ENCODE measurements around the gene ID3.
A peak's percentile ranks its signal among the peaks of the same experiment; 100 is the strongest.

ID3 gene

DNA sequence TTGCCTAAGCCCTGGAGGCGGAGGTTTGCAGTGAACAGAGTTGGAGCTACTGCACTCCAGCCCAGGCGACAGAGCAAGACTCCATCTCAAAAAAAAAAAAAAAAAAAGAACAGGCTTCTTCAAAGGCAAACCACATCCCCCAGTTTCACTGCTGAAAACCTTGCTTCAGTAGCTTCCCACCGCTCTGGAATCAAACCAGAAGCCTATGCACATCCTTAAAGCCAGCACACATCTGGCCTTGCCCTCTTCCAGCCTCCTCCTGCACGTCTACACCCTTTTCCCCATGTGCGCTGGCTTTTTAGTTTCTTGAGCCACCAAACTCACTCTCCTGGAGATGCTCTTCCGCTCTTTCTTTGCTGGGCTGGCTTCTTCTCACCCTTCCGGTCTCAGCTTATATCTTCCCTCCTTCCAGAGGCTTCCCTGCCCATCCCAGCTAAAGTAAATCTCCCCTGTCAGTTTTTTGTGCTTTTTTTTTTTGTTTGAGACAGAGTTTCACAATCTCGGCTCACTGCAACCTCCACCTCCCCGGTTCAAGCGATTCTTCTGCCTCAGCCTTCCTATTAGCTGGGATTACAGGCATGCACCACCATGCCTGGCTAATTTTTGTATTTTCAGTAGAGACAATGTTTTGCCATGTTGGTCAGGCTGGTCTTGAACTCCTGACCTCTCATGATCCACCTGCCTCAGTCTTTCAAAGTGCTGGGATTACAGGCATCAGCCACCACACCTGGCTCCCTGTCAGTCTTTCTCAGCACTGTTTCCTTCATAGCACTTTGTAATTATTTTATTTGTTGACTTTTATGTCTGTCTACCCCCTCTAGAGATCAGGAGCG, 42.0 kb upstream of the ID3 start:
- TF ChIP-seq, protein P1, sequence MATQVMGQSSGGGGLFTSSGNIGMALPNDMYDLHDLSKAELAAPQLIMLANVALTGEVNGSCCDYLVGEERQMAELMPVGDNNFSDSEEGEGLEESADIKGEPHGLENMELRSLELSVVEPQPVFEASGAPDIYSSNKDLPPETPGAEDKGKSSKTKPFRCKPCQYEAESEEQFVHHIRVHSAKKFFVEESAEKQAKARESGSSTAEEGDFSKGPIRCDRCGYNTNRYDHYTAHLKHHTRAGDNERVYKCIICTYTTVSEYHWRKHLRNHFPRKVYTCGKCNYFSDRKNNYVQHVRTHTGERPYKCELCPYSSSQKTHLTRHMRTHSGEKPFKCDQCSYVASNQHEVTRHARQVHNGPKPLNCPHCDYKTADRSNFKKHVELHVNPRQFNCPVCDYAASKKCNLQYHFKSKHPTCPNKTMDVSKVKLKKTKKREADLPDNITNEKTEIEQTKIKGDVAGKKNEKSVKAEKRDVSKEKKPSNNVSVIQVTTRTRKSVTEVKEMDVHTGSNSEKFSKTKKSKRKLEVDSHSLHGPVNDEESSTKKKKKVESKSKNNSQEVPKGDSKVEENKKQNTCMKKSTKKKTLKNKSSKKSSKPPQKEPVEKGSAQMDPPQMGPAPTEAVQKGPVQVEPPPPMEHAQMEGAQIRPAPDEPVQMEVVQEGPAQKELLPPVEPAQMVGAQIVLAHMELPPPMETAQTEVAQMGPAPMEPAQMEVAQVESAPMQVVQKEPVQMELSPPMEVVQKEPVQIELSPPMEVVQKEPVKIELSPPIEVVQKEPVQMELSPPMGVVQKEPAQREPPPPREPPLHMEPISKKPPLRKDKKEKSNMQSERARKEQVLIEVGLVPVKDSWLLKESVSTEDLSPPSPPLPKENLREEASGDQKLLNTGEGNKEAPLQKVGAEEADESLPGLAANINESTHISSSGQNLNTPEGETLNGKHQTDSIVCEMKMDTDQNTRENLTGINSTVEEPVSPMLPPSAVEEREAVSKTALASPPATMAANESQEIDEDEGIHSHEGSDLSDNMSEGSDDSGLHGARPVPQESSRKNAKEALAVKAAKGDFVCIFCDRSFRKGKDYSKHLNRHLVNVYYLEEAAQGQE (IDR thresholded peaks at IDR 0.05; ENCODE audit: insufficient replicate concordance, low read depth) = no peak
- TF ChIP-seq GABPA (IDR thresholded peaks at IDR 0.05; ENCODE audit: low read depth) (no peak), POLR2AphosphoS5 (IDR thresholded peaks at IDR 0.05; ENCODE audit: low read depth) (no peak), SPI1 (IDR thresholded peaks at IDR 0.05; ENCODE audit: borderline replicate concordance, low read depth) (no peak)
- TF ChIP-seq, protein P2, sequence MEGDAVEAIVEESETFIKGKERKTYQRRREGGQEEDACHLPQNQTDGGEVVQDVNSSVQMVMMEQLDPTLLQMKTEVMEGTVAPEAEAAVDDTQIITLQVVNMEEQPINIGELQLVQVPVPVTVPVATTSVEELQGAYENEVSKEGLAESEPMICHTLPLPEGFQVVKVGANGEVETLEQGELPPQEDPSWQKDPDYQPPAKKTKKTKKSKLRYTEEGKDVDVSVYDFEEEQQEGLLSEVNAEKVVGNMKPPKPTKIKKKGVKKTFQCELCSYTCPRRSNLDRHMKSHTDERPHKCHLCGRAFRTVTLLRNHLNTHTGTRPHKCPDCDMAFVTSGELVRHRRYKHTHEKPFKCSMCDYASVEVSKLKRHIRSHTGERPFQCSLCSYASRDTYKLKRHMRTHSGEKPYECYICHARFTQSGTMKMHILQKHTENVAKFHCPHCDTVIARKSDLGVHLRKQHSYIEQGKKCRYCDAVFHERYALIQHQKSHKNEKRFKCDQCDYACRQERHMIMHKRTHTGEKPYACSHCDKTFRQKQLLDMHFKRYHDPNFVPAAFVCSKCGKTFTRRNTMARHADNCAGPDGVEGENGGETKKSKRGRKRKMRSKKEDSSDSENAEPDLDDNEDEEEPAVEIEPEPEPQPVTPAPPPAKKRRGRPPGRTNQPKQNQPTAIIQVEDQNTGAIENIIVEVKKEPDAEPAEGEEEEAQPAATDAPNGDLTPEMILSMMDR (IDR thresholded peaks at IDR 0.05; ENCODE audit: insufficient read depth, low read length) = no peak
- no peak for DNase-seq (ENCODE audit: low read depth in 1 of 2, low spot score in 1 of 2)
- no peak overlapping the region for H3K4me3 ChIP-seq (replicated peaks; ENCODE audit: insufficient read depth, low read length)
- peaks cover 2% of the 10 kb centered on the region for H3K27me3 ChIP-seq (ENCODE audit: insufficient read depth, poor library complexity, severe bottlenecking)
- no peak overlapping the region for H3K27ac ChIP-seq (replicated peaks)

DNA sequence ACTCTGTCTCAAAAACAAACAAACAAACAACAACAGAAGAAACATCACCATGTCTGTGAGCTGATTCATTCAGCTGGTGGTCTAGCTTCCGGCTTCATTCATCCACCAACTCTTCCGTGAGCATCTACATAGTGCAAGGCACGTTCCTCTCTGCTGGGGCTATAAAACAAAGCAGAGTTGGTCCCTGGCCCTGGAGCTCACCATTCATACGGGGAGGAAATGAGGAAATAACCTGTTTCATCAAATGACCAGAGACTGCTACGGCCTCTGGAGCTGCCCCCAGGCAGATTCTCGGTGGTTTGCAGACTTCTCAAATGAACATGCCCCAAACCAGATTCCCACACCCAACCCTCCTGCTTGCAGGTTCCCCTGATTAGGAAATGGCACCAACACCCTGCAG, 41.0 kb upstream of the ID3 start:
- peak in 1 of 2 experiments; percentile 4 for DNase-seq (ENCODE audit: low read depth in 1 of 2, low spot score in 1 of 2)
- peaks cover 2% of the 10 kb centered on the region for H3K27me3 ChIP-seq (ENCODE audit: insufficient read depth, poor library complexity, severe bottlenecking)
- TF ChIP-seq SPI1 (IDR thresholded peaks at IDR 0.05; ENCODE audit: borderline replicate concordance, low read depth) (no peak), GABPA (IDR thresholded peaks at IDR 0.05; ENCODE audit: low read depth) (no peak), POLR2AphosphoS5 (IDR thresholded peaks at IDR 0.05; ENCODE audit: low read depth) (no peak)
- TF ChIP-seq, protein P1 (IDR thresholded peaks at IDR 0.05; ENCODE audit: insufficient replicate concordance, low read depth) = no peak
- TF ChIP-seq, protein P2 (IDR thresholded peaks at IDR 0.05; ENCODE audit: insufficient read depth, low read length) = no peak
- H3K4me3 ChIP-seq (replicated peaks; ENCODE audit: insufficient read depth, low read length) = no peak overlapping the region
- no peak overlapping the region for H3K27ac ChIP-seq (replicated peaks)

DNA sequence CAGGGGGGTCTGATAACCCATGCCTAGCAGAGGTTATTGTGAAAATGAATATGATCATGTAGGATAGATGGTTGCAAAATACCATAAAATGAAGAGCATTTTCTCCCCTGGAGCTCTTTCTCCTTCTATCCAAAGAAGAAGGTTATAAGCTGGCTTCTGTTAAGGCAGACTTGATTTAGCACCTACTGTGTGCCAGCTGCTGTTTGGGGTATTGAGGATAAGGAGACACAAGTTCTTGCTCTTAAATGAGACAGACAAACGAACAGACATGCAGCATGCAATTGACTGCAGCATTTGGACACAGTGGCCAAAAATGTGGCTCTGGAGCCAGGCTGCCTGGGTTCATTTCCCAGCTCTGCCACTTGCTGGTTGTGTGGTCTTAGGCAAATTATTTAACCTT, 39.8 kb upstream of the ID3 start:
- no peak for DNase-seq (ENCODE audit: low read depth in 1 of 2, low spot score in 1 of 2)
- TF ChIP-seq SPI1 (IDR thresholded peaks at IDR 0.05; ENCODE audit: borderline replicate concordance, low read depth) (no peak), GABPA (IDR thresholded peaks at IDR 0.05; ENCODE audit: low read depth) (no peak), POLR2AphosphoS5 (IDR thresholded peaks at IDR 0.05; ENCODE audit: low read depth) (no peak)
- TF ChIP-seq, protein P1 (IDR thresholded peaks at IDR 0.05; ENCODE audit: insufficient replicate concordance, low read depth) = no peak
- TF ChIP-seq, protein P2 (IDR thresholded peaks at IDR 0.05; ENCODE audit: insufficient read depth, low read length) = no peak
- Histone ChIP-seq H3K4me3 (replicated peaks; ENCODE audit: insufficient read depth, low read length) (no peak overlapping the region), H3K27ac (replicated peaks) (no peak overlapping the region), H3K27me3 (ENCODE audit: insufficient read depth, poor library complexity, severe bottlenecking) (no peaks in the 10 kb centered on the region)
